ENCODE data around the gene OR6B2. TPM values are rescaled to one million over a fixed set of nuclear protein-coding genes. Genes with fewer than 3 reads are reported as not detected.

The OR6B2 gene
- total RNA-seq, 1 donor from 2014 or later = not detected

- no peak for TF ChIP-seq CTCF (IDR thresholded peaks at IDR 0.05)
- Mint-ChIP-seq H3K27me3 (ENCODE audit: unreplicated experiment) (no peaks in the 10 kb centered on the region), H3K9me3 (ENCODE audit: unreplicated experiment) (no peaks in the 10 kb centered on the region), H3K36me3 (ENCODE audit: unreplicated experiment) (peaks cover 34% of the 10 kb centered on the region), H3K27ac (ENCODE audit: unreplicated experiment) (no peak overlapping the region), H3K4me3 (ENCODE audit: unreplicated experiment) (no peak overlapping the region), H3K4me1 (ENCODE audit: unreplicated experiment) (peaks cover 3% of the 10 kb centered on the region)
- DNase-seq (ENCODE audit: extremely low spot score, unreplicated experiment) = no peak
Observed at GRCh38 chr2:239993291-239993690, 36.9 kb downstream of the OR6B2 start.

GRCh38 chr2:239991689-239992314 lies 38.4 kb downstream of the OR6B2 start:
- Mint-ChIP-seq H3K27ac (ENCODE audit: unreplicated experiment) (no peak overlapping the region), H3K36me3 (ENCODE audit: unreplicated experiment) (peaks cover 45% of the 10 kb centered on the region), H3K27me3 (ENCODE audit: unreplicated experiment) (no peaks in the 10 kb centered on the region), H3K4me1 (ENCODE audit: unreplicated experiment) (no peaks in the 10 kb centered on the region), H3K4me3 (ENCODE audit: unreplicated experiment) (no peak overlapping the region), H3K9me3 (ENCODE audit: unreplicated experiment) (no peaks in the 10 kb centered on the region)
- DNase-seq (ENCODE audit: extremely low spot score, unreplicated experiment) = no peak
- TF ChIP-seq CTCF (IDR thresholded peaks at IDR 0.05) = peak; percentile 84

GRCh38 chr2:239990966-239991365 lies 39.3 kb downstream of the OR6B2 start:
- Mint-ChIP-seq H3K27ac (ENCODE audit: unreplicated experiment) (no peak overlapping the region), H3K36me3 (ENCODE audit: unreplicated experiment) (peaks cover 51% of the 10 kb centered on the region), H3K4me1 (ENCODE audit: unreplicated experiment) (no peaks in the 10 kb centered on the region), H3K9me3 (ENCODE audit: unreplicated experiment) (peaks cover 6% of the 10 kb centered on the region), H3K27me3 (ENCODE audit: unreplicated experiment) (no peaks in the 10 kb centered on the region), H3K4me3 (ENCODE audit: unreplicated experiment) (no peak overlapping the region)
- no peak for DNase-seq (ENCODE audit: extremely low spot score, unreplicated experiment)
- TF ChIP-seq CTCF (IDR thresholded peaks at IDR 0.05) = no peak

- H3K36me3 Mint-ChIP-seq (ENCODE audit: unreplicated experiment) = peaks cover 61% of the 10 kb centered on the region
- no peak overlapping the region for H3K4me3 Mint-ChIP-seq (ENCODE audit: unreplicated experiment)
- no peak overlapping the region for H3K27ac Mint-ChIP-seq (ENCODE audit: unreplicated experiment)
- no peak for TF ChIP-seq CTCF (IDR thresholded peaks at IDR 0.05)
- no peaks in the 10 kb centered on the region for H3K27me3 Mint-ChIP-seq (ENCODE audit: unreplicated experiment)
- peaks cover 14% of the 10 kb centered on the region for H3K9me3 Mint-ChIP-seq (ENCODE audit: unreplicated experiment)
- DNase-seq (ENCODE audit: extremely low spot score, unreplicated experiment) = no peak
- no peaks in the 10 kb centered on the region for H3K4me1 Mint-ChIP-seq (ENCODE audit: unreplicated experiment)
Observed at GRCh38 chr2:239985356-239985755, 44.9 kb downstream of the OR6B2 start.

GRCh38 chr2:239984421-239985194 lies 45.6 kb downstream of the OR6B2 start:
- no peaks in the 10 kb centered on the region for H3K27me3 Mint-ChIP-seq (ENCODE audit: unreplicated experiment)
- H3K4me1 Mint-ChIP-seq (ENCODE audit: unreplicated experiment) = no peaks in the 10 kb centered on the region
- no peak overlapping the region for H3K4me3 Mint-ChIP-seq (ENCODE audit: unreplicated experiment)
- DNase-seq (ENCODE audit: extremely low spot score, unreplicated experiment) = no peak
- peaks cover 14% of the 10 kb centered on the region for H3K9me3 Mint-ChIP-seq (ENCODE audit: unreplicated experiment)
- H3K36me3 Mint-ChIP-seq (ENCODE audit: unreplicated experiment) = peaks cover 61% of the 10 kb centered on the region
- H3K27ac Mint-ChIP-seq (ENCODE audit: unreplicated experiment) = no peak overlapping the region
- no peak for TF ChIP-seq CTCF (IDR thresholded peaks at IDR 0.05)
